Retina (tissue), 1 donor: Measurements from ENCODE around the gene RNF207.
A peak's percentile ranks its signal among the peaks of the same experiment; 100 is the strongest.

Experiments
- DNase-seq: peaks from one replicate; pipeline ENCODE4 v3.0.0-alpha.2; 2016

Gene RNF207, protein sequence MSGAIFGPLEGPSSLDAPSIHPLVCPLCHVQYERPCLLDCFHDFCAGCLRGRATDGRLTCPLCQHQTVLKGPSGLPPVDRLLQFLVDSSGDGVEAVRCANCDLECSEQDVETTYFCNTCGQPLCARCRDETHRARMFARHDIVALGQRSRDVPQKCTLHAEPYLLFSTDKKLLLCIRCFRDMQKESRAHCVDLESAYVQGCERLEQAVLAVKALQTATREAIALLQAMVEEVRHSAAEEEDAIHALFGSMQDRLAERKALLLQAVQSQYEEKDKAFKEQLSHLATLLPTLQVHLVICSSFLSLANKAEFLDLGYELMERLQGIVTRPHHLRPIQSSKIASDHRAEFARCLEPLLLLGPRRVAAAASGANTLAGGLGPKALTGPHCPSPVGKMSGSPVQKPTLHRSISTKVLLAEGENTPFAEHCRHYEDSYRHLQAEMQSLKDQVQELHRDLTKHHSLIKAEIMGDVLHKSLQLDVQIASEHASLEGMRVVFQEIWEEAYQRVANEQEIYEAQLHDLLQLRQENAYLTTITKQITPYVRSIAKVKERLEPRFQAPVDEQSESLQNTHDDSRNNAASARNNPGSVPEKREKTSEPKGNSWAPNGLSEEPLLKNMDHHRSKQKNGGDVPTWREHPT

DNA sequence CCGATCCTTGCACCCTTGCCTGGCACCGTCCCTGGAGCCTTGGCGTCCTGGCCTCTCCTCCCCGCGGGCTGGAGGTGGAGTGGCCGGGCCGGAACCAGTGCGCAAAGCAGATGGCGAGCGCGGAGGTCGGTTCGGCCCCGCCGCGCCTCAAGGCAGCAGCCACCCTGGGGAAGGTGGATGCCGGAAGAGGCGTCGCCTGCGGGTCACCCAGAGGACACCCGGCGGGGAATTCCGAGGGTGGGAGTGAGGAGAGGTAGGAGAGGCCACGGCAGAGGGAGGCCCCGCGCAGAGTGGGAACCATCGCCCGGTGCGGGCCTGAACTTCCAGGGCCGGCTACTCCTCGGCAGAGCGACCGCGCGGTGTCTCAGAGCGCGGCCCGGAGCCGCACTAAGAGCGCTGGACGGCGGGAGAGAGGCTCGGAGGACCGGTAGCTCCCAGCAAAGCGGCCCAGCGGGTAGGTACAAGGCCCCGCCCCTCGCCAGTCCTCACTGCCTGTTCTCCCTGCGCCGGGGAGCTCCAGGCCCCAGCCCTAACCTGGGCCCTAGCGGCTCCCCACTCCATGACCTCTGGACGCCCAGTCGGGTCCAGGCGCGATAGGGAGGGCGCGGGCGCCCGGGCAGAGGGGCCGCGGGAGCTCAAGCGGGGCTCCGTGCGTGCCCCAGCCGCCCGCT, at the start of gene RNF207:
Gene RNF207 (plus strand): TSS at position 271 of the 671 bp plus-strand sequence. CDS start 417 bp downstream, outside the sequence.
- peak; percentile 80 for DNase-seq

DNA sequence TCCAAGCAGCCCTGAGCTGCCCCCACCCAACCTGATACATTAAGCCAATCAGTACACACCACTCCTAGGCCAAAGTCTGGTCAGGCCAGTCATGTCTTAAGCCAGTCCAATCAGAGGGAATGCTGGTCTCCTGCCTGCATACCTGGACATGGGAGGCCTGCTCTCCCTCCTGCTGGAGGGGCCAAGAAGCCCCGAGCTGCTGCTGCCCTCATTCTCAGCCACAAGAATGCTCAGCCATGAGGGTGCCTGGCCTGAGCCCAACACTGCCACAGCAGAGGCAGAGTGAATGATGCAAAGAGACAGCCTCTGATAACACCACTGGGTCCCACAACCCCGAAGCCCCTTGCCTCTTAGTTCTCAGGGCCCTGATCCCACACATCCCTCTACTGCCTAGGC, 48.8 kb upstream of the RNF207 start:
- no peak for DNase-seq

DNA sequence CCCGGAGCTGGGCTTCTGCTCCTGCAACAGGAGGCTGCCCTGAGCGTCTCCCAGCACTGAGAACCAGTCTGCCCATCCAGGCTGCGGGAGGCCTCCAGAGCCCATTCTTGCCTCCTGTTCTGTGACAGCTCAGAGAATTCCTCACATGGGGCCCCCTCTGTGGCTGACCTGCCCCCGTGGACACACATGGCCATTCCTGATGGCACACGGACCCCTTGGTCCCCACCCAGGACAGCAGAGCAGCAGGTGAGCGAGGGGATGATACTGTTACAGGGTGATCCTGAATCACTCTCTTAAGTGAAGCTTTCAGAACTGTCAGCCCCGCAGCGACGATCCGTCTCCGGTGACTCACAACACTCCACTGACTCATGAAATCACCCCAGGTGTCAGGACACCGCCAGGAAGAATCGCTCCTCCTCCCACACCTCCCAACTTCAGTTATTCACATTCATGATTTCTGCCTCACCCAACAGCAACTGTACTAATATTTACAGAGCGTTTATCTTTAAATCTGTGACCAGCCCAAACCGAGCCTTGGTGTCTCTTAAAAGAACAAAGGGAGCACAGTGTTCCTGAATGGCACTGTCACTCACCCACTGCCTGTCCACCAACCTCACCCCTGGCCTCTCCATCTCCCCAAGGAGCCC, 48.3 kb upstream of the RNF207 start:
- no peak for DNase-seq

DNA sequence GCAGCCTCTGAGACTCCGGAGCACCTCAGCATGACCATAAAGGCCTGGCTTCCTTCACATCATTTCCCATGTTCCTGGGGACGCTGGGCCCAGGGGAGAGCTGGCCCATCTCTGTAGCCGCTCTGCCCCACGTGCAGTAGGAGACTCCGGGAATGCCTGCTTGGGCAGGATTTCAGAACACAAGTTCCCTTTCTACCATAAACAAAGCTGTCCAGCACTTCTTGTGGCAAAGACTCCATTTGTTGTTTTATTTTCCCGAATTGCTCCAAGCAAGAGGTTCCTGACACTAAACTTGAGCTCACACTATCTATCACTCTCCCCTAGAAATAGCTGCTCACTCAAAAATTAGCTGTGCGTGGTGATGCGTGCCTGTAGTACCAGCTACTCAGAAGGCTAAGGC, 47.7 kb upstream of the RNF207 start:
- DNase-seq: no peak

DNA sequence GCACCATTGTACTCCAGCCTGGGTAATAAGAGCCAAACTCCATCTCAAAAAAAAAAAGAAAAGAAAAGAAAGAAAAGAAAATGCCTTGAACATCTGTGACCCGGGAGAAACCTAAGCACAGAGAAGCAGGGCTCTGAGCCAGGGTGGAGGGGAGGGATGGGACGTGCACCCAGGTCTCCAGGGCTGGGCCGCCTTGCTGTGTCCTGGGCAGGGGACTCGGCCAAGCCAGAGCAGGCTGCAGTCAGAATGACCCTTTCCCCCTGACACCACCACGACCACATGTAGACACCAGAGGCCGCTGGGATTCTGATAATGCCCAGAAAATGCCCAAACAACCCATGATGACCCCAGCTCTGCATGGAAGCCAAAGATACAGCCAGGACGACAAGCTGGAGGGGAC, 43.6 kb upstream of the RNF207 start:
- DNase-seq: no peak

DNA sequence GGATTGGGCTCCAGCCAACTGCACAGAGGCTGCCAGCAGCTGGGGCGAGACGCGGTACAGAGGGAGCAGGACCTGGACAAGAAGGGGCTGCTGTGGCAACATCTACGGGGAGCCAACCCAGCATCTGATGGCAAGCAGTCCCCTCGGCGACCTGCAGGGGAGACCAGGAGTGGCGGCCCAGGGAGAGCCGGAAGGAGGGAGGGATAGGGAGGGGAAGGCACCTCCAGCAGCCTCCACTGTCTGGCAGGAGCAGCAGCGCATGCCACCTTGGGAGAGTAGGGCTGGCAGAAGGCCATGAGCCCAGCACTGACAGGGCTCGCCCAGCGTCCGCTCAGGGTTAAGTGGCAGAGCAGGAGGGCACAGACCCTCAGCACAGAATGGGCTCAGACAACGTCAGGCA, 43.1 kb upstream of the RNF207 start:
- DNase-seq: no peak

DNA sequence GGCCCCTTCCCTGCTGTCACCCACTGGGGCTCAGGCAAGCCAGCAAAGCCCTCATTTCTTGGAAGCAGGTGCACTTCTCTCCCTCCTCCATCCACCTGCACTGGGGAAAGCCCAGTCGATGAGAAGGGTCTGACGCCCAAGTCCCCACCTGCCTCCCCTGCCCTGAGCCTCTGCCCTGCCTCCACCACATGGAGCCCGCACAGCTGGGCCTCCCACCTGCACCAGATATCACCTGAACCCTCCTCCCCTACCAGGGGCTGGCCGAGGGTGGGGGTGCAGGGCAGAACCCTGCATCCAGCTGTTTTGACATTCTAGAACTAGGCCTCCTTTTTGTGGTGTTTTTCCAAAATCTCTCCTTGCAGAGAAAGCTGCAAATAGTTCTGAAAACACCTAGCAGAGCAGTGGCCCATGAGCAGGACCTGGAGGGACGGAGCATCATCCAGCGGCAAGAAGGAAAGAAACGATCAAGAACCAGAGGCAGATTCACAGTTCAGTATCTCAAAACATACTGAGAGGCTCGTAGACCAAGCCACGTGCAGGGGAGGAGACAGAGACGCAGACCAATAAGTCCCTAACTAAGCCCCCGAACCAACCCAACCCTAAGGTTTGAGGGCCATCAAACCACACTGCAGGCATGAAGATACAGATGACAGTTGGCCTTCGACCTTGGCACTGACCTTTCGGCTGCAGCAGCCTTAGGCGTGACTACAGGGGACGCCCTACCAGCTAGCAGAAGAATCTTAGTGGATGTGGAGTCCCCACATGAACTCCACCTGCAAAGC, 42.5 kb upstream of the RNF207 start:
- DNase-seq: no peak

DNA sequence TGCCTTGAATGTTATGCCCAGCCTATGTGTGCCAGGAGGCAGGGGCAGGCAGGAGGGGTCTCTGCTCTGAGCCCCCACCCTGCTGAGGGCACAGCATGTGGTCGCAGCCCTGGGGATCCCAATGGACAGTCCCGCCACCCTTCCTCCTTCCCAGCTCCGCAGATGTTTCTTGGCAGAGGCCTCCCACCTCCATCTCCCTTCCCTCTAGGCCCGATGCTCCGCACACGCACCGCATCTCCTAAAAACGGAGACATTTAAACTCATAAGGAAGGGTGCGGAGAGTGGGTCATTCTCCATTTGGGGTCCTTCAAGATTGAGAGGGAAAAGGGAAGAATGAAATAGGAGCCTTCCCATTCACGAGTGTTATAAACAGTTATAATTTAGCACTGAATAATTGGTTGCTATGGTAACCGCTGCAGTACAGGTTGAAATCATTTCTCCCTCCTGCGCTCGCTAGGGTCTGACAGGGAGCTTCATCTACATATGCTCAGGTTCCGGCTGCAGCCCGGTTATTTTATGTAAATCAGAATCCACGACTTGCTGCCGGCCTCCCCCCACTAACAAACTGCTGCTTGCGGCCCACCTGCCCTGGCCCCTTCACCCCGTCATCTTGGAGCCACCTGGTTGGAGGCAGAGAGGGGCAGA, 41.8 kb upstream of the RNF207 start:
- DNase-seq: no peak

DNA sequence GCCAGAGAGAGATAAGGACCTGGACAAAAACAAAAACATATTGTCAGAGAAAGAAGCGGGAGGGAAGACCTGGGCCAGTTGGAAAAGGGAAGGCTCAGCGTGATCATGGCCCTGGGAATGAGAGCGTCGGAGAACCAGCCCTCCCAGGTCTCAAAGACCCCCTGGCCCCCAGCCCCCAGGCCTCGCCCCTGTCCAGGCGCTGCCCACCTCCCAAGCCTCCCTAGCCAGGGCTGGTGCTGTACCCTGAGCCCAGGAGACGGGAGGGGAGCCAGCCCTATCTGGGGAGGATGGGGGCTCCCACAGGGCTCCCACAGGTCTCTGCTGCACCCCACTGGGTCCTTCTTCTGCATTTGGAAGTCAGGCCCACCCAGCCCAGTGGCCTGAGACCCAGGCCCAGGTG, 40.9 kb upstream of the RNF207 start:
- no peak for DNase-seq

DNA sequence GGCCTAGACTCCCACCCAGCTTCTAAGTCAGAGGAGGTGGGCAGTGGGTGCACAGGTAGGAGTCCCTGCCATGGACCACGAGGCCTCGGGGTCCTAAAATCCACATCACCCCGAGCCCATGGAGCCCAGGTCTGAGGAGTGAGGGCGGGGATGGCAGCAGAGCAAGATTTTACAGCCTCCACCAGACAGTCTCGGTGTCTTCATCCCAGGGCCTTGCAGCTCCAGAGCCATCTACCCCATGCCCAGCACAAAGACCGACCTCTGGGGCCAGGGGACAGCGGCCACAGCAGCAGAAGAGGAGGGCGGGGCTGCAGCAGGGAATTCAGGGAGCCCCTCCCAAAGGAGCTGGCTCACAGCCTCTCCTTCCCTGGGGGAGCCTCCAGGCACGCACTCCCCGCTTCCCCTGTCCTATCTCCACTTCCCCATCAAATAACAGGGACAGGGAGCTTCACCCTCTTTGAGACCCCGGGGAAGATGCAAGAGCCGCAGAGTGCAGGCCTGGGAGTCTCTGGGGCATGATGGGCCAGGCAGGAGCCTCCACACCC, 40.4 kb upstream of the RNF207 start:
- DNase-seq: no peak

DNA sequence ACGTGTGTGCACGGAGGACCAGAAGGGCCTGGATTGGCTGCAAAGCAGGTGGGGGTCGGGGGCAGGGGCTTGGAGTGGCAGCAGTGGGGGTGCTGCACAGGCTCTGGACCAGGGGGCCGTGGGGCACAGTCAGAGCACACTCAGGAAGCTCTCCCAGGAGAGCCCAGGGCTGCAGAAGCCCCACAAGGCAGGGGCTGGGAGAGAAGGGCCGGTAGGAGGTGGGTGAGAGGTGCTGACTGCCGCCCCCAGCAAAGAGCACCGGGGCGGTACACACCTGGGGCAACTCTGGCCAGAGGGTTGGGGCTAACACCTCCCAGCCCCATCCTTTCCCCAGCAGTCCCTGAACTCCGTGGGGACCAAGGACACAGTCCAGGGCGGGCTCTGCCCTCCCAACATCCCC, 39.7 kb upstream of the RNF207 start:
- no peak for DNase-seq

DNA sequence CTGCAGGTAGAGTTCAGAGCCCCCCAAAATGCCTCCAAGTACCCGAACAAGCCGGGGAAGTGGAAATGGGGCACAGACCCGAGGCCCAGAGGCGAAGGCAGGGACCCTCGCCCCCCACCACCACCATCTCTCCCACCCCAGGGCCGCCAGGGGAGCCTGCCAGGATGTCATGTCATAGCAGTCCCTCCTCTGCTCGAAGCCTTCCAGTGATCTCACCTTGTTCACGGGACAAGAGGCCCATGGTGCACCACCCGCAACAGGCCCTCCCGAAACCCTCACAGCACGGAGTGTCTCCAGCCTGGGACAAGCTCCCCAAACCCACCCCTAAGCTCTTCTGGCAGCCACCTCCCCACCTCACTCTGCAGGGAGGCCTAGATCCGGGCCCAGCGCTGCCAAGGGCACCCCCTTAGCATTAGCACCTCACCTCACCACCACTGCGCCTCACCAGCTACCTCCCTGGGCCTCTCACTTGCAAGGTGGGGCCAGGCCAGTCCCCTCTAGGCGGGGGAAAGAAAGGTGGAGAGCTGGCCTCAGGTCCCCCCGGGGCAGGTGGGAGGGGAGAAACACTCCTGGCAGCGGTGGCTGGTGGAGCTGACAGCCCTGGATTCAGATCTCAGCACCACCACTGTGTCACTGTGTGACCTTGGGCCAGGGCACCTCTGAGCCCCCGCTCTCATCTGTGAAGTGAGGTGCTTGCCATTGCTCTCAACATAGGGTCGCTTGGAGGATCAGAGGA, 39.1 kb upstream of the RNF207 start:
- DNase-seq: no peak

DNA sequence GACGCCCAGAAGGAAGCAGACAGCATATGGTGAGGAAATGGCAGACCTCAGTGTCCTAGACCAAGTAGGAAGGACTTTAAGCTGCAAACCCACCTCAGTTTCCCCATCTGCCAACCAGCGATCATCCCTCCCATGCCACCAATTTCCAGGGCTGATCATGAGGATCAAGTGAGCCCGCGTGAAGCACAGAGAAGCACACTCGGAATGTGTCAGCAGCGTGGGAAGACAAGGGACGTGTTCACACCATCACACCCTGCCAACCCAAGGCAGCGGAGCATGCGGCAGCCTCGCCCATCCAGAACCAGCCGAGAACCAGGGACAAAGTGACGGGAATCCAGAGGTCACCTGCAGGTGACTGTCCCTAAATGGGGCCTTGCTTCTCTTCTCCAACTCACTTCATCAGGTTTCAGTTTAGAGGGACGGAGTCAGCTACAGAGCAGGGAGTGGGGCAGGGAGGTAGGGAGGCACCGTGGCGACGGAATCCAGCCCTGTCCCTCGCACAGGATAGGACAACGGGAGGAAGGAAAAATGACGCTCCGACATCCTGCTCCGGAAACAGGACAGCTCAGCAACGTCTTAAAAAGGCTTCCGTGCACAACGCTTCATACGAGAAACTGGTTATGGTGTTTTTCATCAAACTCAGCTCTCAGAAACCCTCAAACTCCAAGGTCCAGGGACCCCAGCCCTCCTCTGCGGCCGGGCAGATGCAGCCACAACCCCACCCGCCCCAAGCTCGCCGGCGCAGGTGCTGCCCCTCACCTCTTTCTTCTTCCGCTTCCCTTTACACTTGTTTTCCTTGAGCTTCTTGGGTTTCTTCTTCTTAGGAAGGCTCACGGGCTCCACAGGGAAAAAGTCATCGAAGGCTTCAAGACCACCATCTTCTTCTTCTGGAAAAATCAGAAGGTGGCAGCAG, 38.3 kb upstream of the RNF207 start:
- no peak for DNase-seq

DNA sequence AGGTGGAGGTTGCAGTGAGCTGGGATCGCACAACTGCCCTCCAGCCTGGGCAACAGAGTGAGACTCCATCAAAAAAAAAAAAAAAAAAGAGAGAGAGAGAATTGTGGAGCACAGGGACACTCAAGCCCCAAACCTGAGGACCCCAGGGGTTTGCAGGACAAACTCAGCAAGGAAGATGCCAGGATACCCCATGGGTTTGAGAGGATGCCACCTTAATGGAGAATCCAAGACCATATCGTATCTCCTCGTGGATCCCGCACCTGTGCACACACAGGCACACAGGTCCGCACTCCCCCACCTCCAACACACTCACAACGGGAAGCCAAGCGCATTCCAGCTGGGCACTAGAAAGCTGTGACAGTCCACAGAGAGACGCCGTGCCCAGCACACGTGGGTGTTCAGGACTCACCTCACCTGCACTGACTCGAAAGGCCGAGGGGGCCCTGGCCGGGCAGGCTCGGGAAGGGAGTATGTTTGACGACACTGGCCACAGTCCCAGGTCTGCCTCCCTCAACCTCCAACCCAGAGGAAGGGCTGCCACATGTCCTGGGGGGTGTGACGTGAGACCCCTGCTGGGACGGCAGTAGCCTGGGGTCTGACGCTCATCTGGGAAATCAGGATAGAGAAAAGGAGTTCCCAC, 36.9 kb upstream of the RNF207 start:
- DNase-seq: no peak

DNA sequence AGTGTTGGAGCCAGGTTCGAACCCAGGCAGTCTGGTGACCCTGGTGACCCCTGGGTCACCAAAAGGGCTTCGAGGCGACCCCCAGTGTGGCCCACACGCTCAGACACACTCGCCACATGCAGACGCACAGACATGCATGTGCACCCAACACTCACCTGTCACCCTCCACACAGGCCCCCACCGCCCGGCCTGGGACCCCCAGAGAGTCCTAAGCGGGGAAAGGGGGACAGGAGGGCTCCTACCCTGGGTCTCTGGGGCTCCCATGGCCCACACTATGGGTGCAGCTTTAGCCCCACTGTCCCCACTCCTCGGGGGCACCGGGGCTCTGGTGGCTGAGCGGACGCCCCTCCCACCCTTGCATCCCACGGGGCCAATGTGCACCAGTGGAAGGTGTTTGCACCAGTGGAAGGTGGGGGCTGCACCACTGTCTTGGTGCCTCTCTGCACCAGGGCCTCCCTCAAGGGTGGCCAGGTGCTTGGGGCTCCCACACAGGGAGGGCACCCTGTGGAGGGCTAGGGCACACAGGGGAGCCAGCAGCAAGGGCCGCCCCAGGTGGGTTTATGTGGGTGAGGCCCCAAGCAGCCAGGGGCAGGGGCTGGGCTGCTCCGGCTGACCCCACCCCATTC, 35.7 kb upstream of the RNF207 start:
- DNase-seq: no peak

DNA sequence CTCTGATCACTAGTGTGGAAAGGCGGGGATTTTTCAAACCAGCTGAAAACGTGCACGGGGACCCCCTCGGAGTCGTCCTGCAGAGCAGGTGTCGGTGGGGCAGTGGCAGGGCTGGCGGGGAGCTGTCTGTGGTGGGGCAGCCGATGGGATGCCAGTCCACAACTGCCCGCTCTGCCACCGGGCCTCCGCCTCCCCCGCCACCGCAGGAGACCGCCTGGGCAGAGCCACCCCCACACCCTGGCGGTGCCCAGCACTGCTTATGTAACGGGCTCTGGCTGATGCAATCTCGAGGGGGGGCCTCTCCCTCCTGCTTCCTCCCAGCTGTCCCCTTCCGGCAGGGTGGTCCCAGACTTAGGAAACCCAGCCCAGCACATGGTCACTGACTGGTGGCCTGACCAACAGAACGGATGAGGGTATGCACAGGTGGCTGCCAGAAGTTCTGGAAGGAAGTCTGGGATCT, 35.1 kb upstream of the RNF207 start:
- DNase-seq: no peak

DNA sequence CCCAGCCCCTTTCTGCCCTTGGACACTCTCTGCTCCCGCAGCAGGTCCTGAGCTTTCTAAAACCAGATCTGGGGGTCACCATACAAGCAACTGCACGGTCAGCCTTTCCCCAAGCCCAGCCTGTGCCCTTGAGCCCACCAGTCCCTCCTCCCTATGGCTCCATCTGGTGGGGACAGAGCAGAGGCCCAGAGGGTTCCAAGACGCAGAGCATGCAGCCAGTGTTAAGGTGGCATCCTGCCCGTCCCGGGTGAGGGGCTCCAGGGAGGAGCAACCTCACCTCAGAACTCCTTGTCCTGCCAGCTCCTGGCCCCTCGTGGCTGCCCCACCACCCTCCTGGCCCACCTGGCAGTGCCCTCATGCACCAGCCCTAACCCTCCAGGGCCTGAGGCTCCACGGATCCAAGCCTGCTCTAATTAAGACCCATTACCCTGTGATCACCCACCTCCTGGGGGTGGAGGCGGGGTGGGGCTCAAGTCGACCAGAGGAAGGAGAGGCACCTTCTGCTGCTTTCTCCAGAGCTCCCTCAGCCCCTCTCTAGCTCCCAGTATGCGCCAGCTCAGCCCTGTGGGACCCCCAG, 34.3 kb upstream of the RNF207 start:
- peak; percentile 55 for DNase-seq

DNA sequence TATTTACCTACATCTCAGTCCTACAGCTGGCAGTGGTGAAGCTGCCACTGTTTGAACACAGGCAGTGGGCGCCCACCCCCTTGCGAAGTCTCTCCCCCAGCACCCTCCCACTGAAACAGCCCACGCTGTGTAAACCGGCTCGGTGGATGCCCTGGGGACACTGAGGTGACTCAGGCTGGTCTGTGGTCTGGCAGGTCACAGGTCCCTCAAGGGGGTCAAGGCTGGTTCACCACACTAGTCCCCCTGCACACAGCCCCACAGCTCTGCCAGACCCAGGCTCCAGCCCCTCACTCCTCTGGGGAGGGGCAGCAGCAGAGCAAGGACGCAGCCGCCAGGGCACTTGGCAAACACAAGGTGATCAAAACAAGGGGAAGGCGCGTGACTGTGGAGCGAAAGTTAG, 33.4 kb upstream of the RNF207 start:
- DNase-seq: no peak
